Neural progenitor cell (in vitro differentiated cells): ENCODE measurements around the gene TBRG4. TPM values are rescaled to one million over a fixed set of nuclear protein-coding genes. Genes with fewer than 3 reads are reported as not detected.
A peak's percentile ranks its signal among the peaks of the same experiment; 100 is the strongest.

Experiments
- DNase-seq: peaks from one replicate; pipeline ENCODE4 v3.0.0-alpha.2; 2016; ENCODE audit warnings: low spot score
- H2AFZ ChIP-seq: fragments of 200-600 bp; sonication (generic); replicated peaks from 2 replicates; pipeline ENCODE4 v1.6.1; 2016; ENCODE audit warnings: antibody characterized with exemption
- H3F3A ChIP-seq: fragments of 200-600 bp; sonication (generic); 2 replicates; pipeline ENCODE4 v1.6.1; 2016; ENCODE audit warnings: antibody characterized with exemption, low read depth
- H3K27ac ChIP-seq: fragments of 200-600 bp; sonication (generic); 2 replicates; pipeline ENCODE4 v1.5.1; 2016; ENCODE audit warnings: mild to moderate bottlenecking
- H3K27me3 ChIP-seq: fragments of 200-600 bp; sonication (generic); 2 replicates; pipeline ENCODE4 v1.6.1; 2016; ENCODE audit warnings: mild to moderate bottlenecking, moderate library complexity
- H3K36me3 ChIP-seq: fragments of 200-600 bp; sonication (generic); 2 replicates; pipeline ENCODE4 v1.5.1; 2016
- H3K4me1 ChIP-seq: fragments of 200-600 bp; sonication (generic); 2 replicates; pipeline ENCODE4 v1.6.1; 2016; ENCODE audit warnings: mixed run types
- H3K4me2 ChIP-seq: fragments of 200-600 bp; sonication (generic); 2 replicates; pipeline ENCODE4 v1.6.1; 2016
- H3K4me3 ChIP-seq: fragments of 200-600 bp; sonication (generic); 2 replicates; pipeline ENCODE4 v1.5.1; 2016
- H3K79me2 ChIP-seq: fragments of 200-600 bp; sonication (generic); 2 replicates; pipeline ENCODE4 v1.6.1; 2016; ENCODE audit warnings: low read depth
- H3K9ac ChIP-seq: fragments of 200-600 bp; sonication (generic); 2 replicates; pipeline ENCODE4 v1.6.1; 2016
- H3K9me3 ChIP-seq: fragments of 200-600 bp; sonication (generic); 2 replicates; pipeline ENCODE4 v1.5.1; 2016; ENCODE audit warnings: low read depth
- H4K20me1 ChIP-seq: fragments of 200-600 bp; sonication (generic); 2 replicates; pipeline ENCODE4 v1.6.1; 2016; ENCODE audit warnings: low read depth
- H3K27ac Mint-ChIP-seq: 3 replicates; pipeline ENCODE4 v1.8.0; 2021; ENCODE audit warnings: mixed read lengths
- H3K27me3 Mint-ChIP-seq: 2 replicates; pipeline ENCODE4 v1.8.0; 2022; ENCODE audit warnings: low read depth, mild to moderate bottlenecking, inconsistent platforms, moderate library complexity, mixed read lengths; ENCODE audit not compliant: insufficient read depth
- H3K36me3 Mint-ChIP-seq: 3 replicates; pipeline ENCODE4 v1.8.0; 2021; ENCODE audit warnings: mixed read lengths
- H3K4me1 Mint-ChIP-seq: 3 replicates; pipeline ENCODE4 v1.8.0; 2021; ENCODE audit warnings: mixed read lengths
- H3K4me3 Mint-ChIP-seq: 3 replicates; pipeline ENCODE4 v1.8.0; 2021; ENCODE audit warnings: mild to moderate bottlenecking, moderate library complexity, mixed read lengths
- H3K9me3 Mint-ChIP-seq: 3 replicates; pipeline ENCODE4 v1.8.0; 2020; ENCODE audit warnings: mixed read lengths
- EZH2 ChIP-seq: fragments of 200-600 bp; sonication (generic); IDR thresholded peaks from 2 replicates; pipeline ENCODE4 v1.6.1; 2017; ENCODE audit warnings: antibody characterized with exemption, mild to moderate bottlenecking, moderate library complexity
- EZH2phosphoT487 ChIP-seq: fragments of 200-600 bp; sonication (generic); IDR thresholded peaks from 2 replicates; pipeline ENCODE4 v1.6.1; 2017; ENCODE audit warnings: antibody characterized with exemption
- total RNA-seq: library from RNA; depleted of rRNA; stranded (reverse); fragments of >200 nt; gene quantifications from 2 replicates; pipeline ENCODE4 v1.2.3, GENCODE V29; 2015; ENCODE audit warnings: low replicate concordance
- TF ChIP-seq, protein P1 (sequence below): fragments of 200-600 bp; sonication (generic); IDR thresholded peaks from 2 replicates; pipeline ENCODE4 v1.5.1; 2017; ENCODE audit warnings: antibody characterized with exemption, mild to moderate bottlenecking

The TBRG4 gene
- total RNA-seq, 1 donor from 2014 or later: 32.2 TPM

DNA sequence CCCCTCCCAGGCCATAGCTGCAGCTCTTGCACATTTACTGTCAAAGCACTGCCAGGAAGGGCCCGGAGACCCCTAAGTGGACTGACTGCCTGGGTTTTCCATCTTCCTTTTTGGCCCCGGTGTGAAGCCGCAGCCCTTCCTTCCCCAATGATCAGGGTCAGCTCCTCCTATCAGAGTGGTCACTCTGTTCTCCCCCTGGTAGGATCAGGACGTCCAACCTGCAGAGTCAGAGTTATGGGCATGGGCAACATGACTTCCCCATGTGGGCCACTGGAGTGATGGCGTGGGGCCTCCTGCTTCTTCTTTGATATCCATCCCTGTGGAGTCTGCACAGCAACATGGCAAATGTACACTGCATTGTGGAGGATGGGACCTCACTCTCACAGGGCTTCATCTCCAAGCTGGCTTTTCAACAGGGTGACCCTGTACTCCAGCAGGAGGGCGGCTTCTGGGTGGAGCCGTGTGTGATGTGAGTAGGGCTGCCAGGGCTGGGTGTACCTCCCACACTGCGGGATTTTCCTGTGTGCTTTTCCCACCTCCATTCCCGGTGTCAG, 39.7 kb upstream of the TBRG4 start:
- Mint-ChIP-seq H3K9me3 (no peaks in the 10 kb centered on the region), H3K4me1 (peaks cover 10% of the 10 kb centered on the region), H3K4me3 (no peak overlapping the region), H3K36me3 (no peaks in the 10 kb centered on the region), H3K27me3 (peaks cover 13% of the 10 kb centered on the region), H3K27ac (no peak overlapping the region)
- Histone ChIP-seq H3K36me3 (no peaks in the 10 kb centered on the region), H3K4me1 (no peaks in the 10 kb centered on the region), H3K27ac (no peak overlapping the region), H3K4me2 (no peak overlapping the region), H3K27me3 (peaks cover 6% of the 10 kb centered on the region), H3K9ac (no peak overlapping the region), H3K79me2 (no peaks in the 10 kb centered on the region), H3K4me3 (no peak overlapping the region), H3F3A (no peaks in the 10 kb centered on the region), H2AFZ (no peak overlapping the region), H3K9me3 (no peaks in the 10 kb centered on the region), H4K20me1 (no peaks in the 10 kb centered on the region)
- no peak for DNase-seq
- TF ChIP-seq EZH2phosphoT487 (no peak), EZH2 (no peak)
- TF ChIP-seq, protein P1, sequence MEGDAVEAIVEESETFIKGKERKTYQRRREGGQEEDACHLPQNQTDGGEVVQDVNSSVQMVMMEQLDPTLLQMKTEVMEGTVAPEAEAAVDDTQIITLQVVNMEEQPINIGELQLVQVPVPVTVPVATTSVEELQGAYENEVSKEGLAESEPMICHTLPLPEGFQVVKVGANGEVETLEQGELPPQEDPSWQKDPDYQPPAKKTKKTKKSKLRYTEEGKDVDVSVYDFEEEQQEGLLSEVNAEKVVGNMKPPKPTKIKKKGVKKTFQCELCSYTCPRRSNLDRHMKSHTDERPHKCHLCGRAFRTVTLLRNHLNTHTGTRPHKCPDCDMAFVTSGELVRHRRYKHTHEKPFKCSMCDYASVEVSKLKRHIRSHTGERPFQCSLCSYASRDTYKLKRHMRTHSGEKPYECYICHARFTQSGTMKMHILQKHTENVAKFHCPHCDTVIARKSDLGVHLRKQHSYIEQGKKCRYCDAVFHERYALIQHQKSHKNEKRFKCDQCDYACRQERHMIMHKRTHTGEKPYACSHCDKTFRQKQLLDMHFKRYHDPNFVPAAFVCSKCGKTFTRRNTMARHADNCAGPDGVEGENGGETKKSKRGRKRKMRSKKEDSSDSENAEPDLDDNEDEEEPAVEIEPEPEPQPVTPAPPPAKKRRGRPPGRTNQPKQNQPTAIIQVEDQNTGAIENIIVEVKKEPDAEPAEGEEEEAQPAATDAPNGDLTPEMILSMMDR: no peak

GRCh38 chr7:45150199-45150598, 38.7 kb upstream of the TBRG4 start:
- H3K36me3 ChIP-seq: no peaks in the 10 kb centered on the region
- no peaks in the 10 kb centered on the region for H3K79me2 ChIP-seq
- no peak overlapping the region for H3K4me3 ChIP-seq
- no peaks in the 10 kb centered on the region for H3K36me3 Mint-ChIP-seq
- no peak overlapping the region for H3K4me3 Mint-ChIP-seq
- no peaks in the 10 kb centered on the region for H4K20me1 ChIP-seq
- TF ChIP-seq EZH2phosphoT487: no peak
- no peak for TF ChIP-seq EZH2
- TF ChIP-seq, protein P1: no peak
- H3K27ac Mint-ChIP-seq: no peak overlapping the region
- peaks cover 5% of the 10 kb centered on the region for H3K27me3 Mint-ChIP-seq
- H3K9me3 ChIP-seq: no peaks in the 10 kb centered on the region
- no peak overlapping the region for H3K9ac ChIP-seq
- no peak for DNase-seq
- H3K4me1 ChIP-seq: no peaks in the 10 kb centered on the region
- H3K27ac ChIP-seq: no peak overlapping the region
- H2AFZ ChIP-seq: no peak overlapping the region
- no peaks in the 10 kb centered on the region for H3K27me3 ChIP-seq
- no peaks in the 10 kb centered on the region for H3K9me3 Mint-ChIP-seq
- H3K4me2 ChIP-seq: no peak overlapping the region
- H3F3A ChIP-seq: no peaks in the 10 kb centered on the region
- peaks cover 10% of the 10 kb centered on the region for H3K4me1 Mint-ChIP-seq

GRCh38 chr7:45149606-45150005, 38.1 kb upstream of the TBRG4 start:
- Histone ChIP-seq H3K4me1 (no peaks in the 10 kb centered on the region), H3K27ac (no peak overlapping the region), H3K27me3 (no peaks in the 10 kb centered on the region), H2AFZ (no peak overlapping the region), H4K20me1 (no peaks in the 10 kb centered on the region), H3K9ac (no peak overlapping the region), H3K9me3 (no peaks in the 10 kb centered on the region), H3K4me2 (no peak overlapping the region), H3K4me3 (no peak overlapping the region), H3K36me3 (no peaks in the 10 kb centered on the region), H3K79me2 (no peaks in the 10 kb centered on the region), H3F3A (no peaks in the 10 kb centered on the region)
- Mint-ChIP-seq H3K9me3 (no peaks in the 10 kb centered on the region), H3K4me3 (no peak overlapping the region), H3K36me3 (no peaks in the 10 kb centered on the region), H3K4me1 (peaks cover 10% of the 10 kb centered on the region), H3K27ac (peak overlapping the region; percentile 12), H3K27me3 (peaks cover 3% of the 10 kb centered on the region)
- no peak for DNase-seq
- no peak for TF ChIP-seq EZH2phosphoT487
- TF ChIP-seq EZH2: no peak
- TF ChIP-seq, protein P1: no peak
